ENCODE measurements around the gene THAP3. TPM values are rescaled to one million over a fixed set of nuclear protein-coding genes. Genes with fewer than 3 reads are reported as not detected.
A peak's percentile ranks its signal among the peaks of the same experiment; 100 is the strongest.

Gene THAP3
- total and polyA plus RNA-seq, 9 of the 15 experiments (the other 6 are each of a cell fraction or from before 2014, with no cell fraction given): 1.9 to 31.2 (median 18.2) TPM

- no peak for TF ChIP-seq PHF20 (IDR thresholded peaks at IDR 0.05; ENCODE audit: partially characterized antibody)
- TF ChIP-seq SMAD4 (CRISPR knock-in tag; conservative IDR thresholded peaks at IDR 0.05): no peak
- no peak for TF ChIP-seq ZNF133 (CRISPR knock-in tag; IDR thresholded peaks at IDR 0.05)
- TF ChIP-seq CBFB (CRISPR knock-in tag; IDR thresholded peaks at IDR 0.05): no peak
- 0 out of 4 replicates have a peak, but pooled peaks of 1 of the 2 experiments have one; percentile 32 for TF ChIP-seq TBL1XR1 (IDR thresholded peaks at IDR 0.05; ENCODE audit: low read length in 2 of 2)
- no peak for TF ChIP-seq STAT5B (CRISPR knock-in tag; IDR thresholded peaks at IDR 0.05)
- TF ChIP-seq MCM2 (IDR thresholded peaks at IDR 0.05; ENCODE audit: low read depth): no peak
- no peak for TF ChIP-seq RFX1 (IDR thresholded peaks at IDR 0.05)
- TF ChIP-seq MTA2 (IDR thresholded peaks at IDR 0.05; ENCODE audit: low read depth): no peak
- no peak for TF ChIP-seq TGIF2 (CRISPR knock-in tag; IDR thresholded peaks at IDR 0.05)
- TF ChIP-seq ZNF740 (CRISPR knock-in tag; IDR thresholded peaks at IDR 0.05): no peak
- no peak for TF ChIP-seq ZNF740 (tag; IDR thresholded peaks at IDR 0.05)
- TF ChIP-seq KAT2B (IDR thresholded peaks at IDR 0.05; ENCODE audit: low read depth, low read length): no peak
- no peak for TF ChIP-seq ZNF586 (CRISPR knock-in tag; conservative IDR thresholded peaks at IDR 0.05)
- no peak for TF ChIP-seq ZNF639 (CRISPR knock-in tag; conservative IDR thresholded peaks at IDR 0.05 in 1 of 2, IDR thresholded peaks at IDR 0.05 in 1 of 2)
- no peak for TF ChIP-seq TRIM25 (IDR thresholded peaks at IDR 0.05; ENCODE audit: borderline replicate concordance)
- TF ChIP-seq SMARCA4 (IDR thresholded peaks at IDR 0.05): no peak
- TF ChIP-seq ZNF354B (CRISPR knock-in tag; IDR thresholded peaks at IDR 0.05): no peak
- TF ChIP-seq UBTF (IDR thresholded peaks at IDR 0.05; ENCODE audit: borderline replicate concordance in 1 of 2, low read depth in 2 of 2, low read length in 2 of 2): 0 out of 4 replicates have a peak, but pooled peaks of 1 of the 2 experiments have one; percentile 52
- no peak for TF ChIP-seq PML (IDR thresholded peaks at IDR 0.05; ENCODE audit: low read length)
- 0 out of 2 replicates have a peak, but pooled peaks have one; percentile 17 for TF ChIP-seq RBFOX2 (IDR thresholded peaks at IDR 0.05; ENCODE audit: low read depth, low read length)
- TF ChIP-seq FOSL1 (tag; conservative IDR thresholded peaks at IDR 0.05): peak; percentile 42
These were observed 42.9 kb upstream of the THAP3 start (continued) for GRCh38 chr1:6581561-6582305.

Data from K562 (cell line).